ENCODE measurements around the gene MS4A4E. TPM values are rescaled to one million over a fixed set of nuclear protein-coding genes. Genes with fewer than 3 reads are reported as not detected.

MS4A4E gene
- not detected in 2 replicates for total RNA-seq (2014; rRNA removed; shearing (Covaris generic))
- not detected in 2 replicates for polyA plus RNA-seq (2016; fragmentation: Nextera tagmentation; extraction: Ambion mirVana)
- long read RNA-seq, result 0 reads

GRCh38 chr11:60242740-60243239 lies at the start of gene MS4A4E:
Gene MS4A4E, minus strand, starts transcription at chr11:60243137. Its CDS starts 13,082 bp downstream, at chr11:60230055.
- Mint-ChIP-seq H3K9me3 (no peaks in the 10 kb centered on the region), H3K4me3 (no peak within 1 kb of the TSS), H3K27me3 (ENCODE audit: insufficient read depth, low read depth, poor library complexity) (peaks cover 3% of the 10 kb centered on the region), H3K36me3 (ENCODE audit: low read depth) (no peaks in the 10 kb centered on the region), H3K4me1 (no peaks in the 10 kb centered on the region), H3K27ac (no peak within 1 kb of the TSS)
- Histone ChIP-seq H2AFZ (0 out of 2 replicates have a peak within 1 kb of the TSS, but pooled peaks have one; percentile 20), H3K27ac (ENCODE audit: low read depth) (no peak within 1 kb of the TSS), H4K20me1 (replicated peaks; ENCODE audit: insufficient read depth) (no peaks in the 10 kb centered on the region), H3K27me3 (ENCODE audit: insufficient read depth) (no peaks in the 10 kb centered on the region), H3K4me2 (no peak within 1 kb of the TSS), H3K79me2 (replicated peaks; ENCODE audit: insufficient read depth) (no peaks in the 10 kb centered on the region), H3K4me1 (ENCODE audit: insufficient read depth) (no peaks in the 10 kb centered on the region), H3K4me3 (no peak within 1 kb of the TSS), H3K9me2 (ENCODE audit: insufficient read depth) (no peaks in the 10 kb centered on the region; the same call in 1 of the 2 replicates), H3K36me3 (ENCODE audit: insufficient read depth) (no peaks in the 10 kb centered on the region), H3F3A (replicated peaks; ENCODE audit: low read depth) (no peaks in the 10 kb centered on the region)
- TF ChIP-seq EZH2 (IDR thresholded peaks at IDR 0.05; ENCODE audit: low read depth, unreplicated experiment) (no peak), CREB1 (CRISPR knock-in tag; IDR thresholded peaks at IDR 0.05; ENCODE audit: low read depth) (no peak), POLR2AphosphoS5 (IDR thresholded peaks at IDR 0.05; ENCODE audit: low read depth) (no peak), ZNF114 (CRISPR knock-in tag; IDR thresholded peaks at IDR 0.05) (no peak), ZNF331 (CRISPR knock-in tag; IDR thresholded peaks at IDR 0.05; ENCODE audit: low read depth) (no peak), JUNB (IDR thresholded peaks at IDR 0.05; ENCODE audit: unreplicated experiment) (no peak), ETS1 (IDR thresholded peaks at IDR 0.05) (no peak), CTCF (conservative IDR thresholded peaks at IDR 0.05; ENCODE audit: low read depth in 2 of 2) (no peak), ZNF462 (CRISPR knock-in tag; IDR thresholded peaks at IDR 0.05) (no peak), STAT1 (IDR thresholded peaks at IDR 0.05; ENCODE audit: unreplicated experiment) (no peak), EZH2phosphoT487 (IDR thresholded peaks at IDR 0.05; ENCODE audit: unreplicated experiment) (no peak)
- DNase-seq (ENCODE audit: low spot score), result no peak
- no peak for ATAC-seq
